ENCODE measurements around the gene PTGDS.

Gene PTGDS

GRCh38 chr9:137016436-137016835, 39.1 kb downstream of the PTGDS start:
- in situ Hi-C loops (cut with MboI; ENCODE audit: low pct_unique_long_range_greater_than_20kb, low sequenced_read_pairs), result no loop called here
- DNase-seq, result no peak

- no peak for DNase-seq
- in situ Hi-C loops (cut with MboI; ENCODE audit: low pct_unique_long_range_greater_than_20kb, low sequenced_read_pairs), result no loop called here
Measured at GRCh38 chr9:137017071-137017470, 39.8 kb downstream of the PTGDS start.

GRCh38 chr9:137017791-137018497, 40.6 kb downstream of the PTGDS start:
- DNase-seq, result no peak
- in situ Hi-C loops (cut with MboI; ENCODE audit: low pct_unique_long_range_greater_than_20kb, low sequenced_read_pairs), result no loop called here

DNA sequence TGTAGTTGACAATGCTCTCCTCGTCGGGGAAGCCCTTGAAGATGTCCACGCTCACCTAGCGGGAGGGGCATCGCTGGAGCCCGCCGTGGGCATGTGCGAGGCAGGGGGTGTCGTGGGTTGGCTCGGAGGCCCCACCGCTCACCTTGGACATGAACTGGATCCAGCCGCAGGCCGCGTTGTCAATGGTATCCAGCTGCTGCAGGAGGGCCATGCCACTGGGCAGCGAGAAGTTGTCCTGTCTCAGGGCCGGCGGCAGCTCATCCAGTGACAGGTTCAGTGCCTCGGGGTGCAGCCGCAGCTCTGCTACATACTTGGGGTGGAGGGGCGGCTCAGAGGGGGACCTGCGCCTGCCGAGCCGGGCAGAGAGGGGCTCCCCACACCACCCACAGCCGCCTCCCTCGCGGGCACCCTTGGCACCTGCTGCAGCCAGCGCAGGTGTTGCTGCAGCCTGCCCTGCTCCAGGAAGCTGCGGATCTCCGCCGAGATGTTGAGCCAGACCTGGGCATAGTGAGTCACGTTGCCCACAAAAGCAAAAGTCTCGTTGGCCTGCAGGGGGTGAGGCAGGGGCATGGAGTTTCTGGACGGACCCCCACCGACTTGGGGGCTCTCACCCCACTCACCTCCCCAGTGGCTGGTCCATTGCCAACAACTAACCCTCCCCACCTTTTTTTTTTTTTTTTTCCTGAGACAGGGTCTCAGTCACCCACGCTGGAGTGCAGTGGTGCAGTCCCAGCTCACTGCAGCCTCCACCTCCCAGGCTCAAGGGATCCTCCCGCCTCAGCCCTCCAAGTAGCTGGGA, 41.7 kb downstream of the PTGDS start:
- in situ Hi-C loops (cut with MboI; ENCODE audit: low pct_unique_long_range_greater_than_20kb, low sequenced_read_pairs), result no loop called here
- no peak for DNase-seq

DNA sequence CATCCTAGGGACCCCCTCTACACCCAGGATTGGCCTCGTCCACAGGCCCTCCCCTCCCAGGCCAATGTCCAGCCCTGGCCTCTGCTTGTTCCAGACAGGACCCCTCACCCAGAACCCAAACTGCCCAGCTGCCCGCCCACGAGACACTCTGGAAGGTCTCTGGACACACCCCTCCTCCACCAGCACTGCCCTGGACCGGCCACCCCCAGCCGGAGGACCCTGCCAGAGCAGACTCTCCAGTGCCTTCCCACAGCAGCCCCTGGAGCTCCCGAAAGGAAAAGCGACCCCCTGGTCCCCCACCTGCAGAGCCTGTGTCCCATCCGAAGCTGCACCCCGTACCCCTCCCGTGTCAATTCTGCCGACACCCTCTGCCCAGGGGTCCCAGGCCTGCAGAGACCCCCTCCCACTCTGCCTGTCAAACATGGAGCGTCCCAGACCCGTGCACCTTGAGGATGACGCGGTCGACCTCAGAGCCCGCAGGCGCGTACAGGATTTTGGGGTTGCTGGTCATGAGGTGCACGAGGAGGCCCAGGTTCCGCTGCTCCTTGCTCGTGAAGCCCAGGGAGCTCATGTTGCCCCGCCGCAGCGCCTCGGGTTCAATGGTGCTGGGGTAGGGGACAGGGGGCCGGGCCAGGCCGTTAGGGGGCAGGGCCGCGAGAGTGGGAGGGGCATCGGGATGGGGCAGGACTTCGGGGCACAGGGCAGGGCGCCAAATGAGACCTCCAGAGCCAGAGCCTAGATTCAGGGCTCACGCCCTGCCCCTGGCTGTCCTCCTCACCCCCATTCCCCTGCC, 42.8 kb downstream of the PTGDS start:
- DNase-seq, result no peak
- in situ Hi-C loops (cut with MboI; ENCODE audit: low pct_unique_long_range_greater_than_20kb, low sequenced_read_pairs), result no loop called here

GRCh38 chr9:137020771-137021567, 43.7 kb downstream of the PTGDS start:
- no peak for DNase-seq
- in situ Hi-C loops (cut with MboI; ENCODE audit: low pct_unique_long_range_greater_than_20kb, low sequenced_read_pairs), result no loop called here

- in situ Hi-C loops (cut with MboI; ENCODE audit: low pct_unique_long_range_greater_than_20kb, low sequenced_read_pairs), result no loop called here
- no peak for DNase-seq
Measured at GRCh38 chr9:137021568-137021978, 44.3 kb downstream of the PTGDS start.

GRCh38 chr9:137021979-137022661, 44.8 kb downstream of the PTGDS start:
- peak; percentile 63 for DNase-seq
- in situ Hi-C loops (cut with MboI; ENCODE audit: low pct_unique_long_range_greater_than_20kb, low sequenced_read_pairs), result no loop called here

GRCh38 chr9:137022662-137023008, 45.3 kb downstream of the PTGDS start:
- in situ Hi-C loops (cut with MboI; ENCODE audit: low pct_unique_long_range_greater_than_20kb, low sequenced_read_pairs), result no loop called here
- DNase-seq, result no peak

GRCh38 chr9:137023157-137023556, 45.9 kb downstream of the PTGDS start:
- in situ Hi-C loops (cut with MboI; ENCODE audit: low pct_unique_long_range_greater_than_20kb, low sequenced_read_pairs), result no loop called here
- no peak for DNase-seq

DNA sequence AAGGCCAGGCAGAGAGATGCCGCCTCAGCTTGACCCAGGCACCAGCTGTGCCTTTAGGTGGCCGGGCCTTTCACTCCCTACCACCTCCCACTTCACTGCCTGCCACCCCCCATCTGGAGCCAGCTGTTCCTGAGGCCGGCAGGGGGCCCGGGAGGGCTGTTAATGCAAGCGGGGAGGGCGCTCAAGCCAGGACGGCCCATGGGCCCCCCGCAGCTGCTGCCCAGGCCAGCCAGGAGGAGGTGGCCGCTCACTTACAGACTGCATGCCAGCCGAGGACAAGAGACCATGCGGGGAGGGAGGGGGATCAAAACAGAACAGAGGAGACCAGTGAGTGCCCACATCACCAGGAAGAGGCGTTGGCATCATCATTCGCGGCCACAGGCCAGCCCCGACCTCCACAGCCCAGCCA, 46.3 kb downstream of the PTGDS start:
- in situ Hi-C loops (cut with MboI; ENCODE audit: low pct_unique_long_range_greater_than_20kb, low sequenced_read_pairs), result no loop called here
- no peak for DNase-seq

DNA sequence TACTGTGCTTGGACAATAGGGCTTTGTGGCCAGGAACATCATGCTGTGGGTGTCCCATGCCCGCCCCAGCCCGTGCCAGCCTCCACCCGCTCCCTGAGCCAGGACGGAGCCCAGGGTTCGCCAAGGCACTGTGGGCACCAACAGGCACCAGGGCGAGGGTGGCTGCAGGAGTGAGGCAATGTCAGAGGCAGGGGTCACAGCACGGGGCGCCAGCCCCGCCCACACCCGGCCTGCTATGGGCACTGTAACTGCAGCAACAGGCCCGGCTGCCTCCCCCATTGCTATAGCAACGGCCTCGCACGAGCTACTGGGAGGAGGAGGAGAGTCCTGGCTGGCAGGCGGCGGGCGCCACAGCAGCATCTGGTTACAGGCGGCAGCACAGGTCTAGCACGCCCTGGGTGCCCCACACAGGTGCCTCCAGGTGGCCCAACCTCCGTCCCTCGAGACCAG, 48.2 kb downstream of the PTGDS start:
- DNase-seq, result no peak
- in situ Hi-C loops (cut with MboI; ENCODE audit: low pct_unique_long_range_greater_than_20kb, low sequenced_read_pairs), result no loop called here

DNA sequence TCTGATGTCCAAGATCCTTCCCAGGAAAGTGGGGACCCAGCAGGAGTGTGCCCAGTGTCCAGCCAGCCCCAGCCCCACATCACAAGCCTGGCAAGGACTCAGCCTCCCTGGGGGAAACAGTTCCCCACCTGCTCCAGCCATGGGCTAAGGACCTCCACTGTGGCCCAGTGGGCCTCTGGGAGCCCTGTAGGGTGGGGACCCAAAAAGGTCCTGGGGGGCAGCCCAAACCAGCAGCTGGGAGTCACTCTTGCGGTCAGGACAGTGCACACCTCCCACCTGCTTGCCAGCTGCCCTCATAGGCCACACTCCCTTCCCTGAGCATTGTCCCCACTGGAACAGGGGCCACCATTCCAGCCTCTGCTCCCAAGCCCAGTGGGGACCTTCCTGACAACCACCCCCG, 49.1 kb downstream of the PTGDS start:
- no peak for DNase-seq
- in situ Hi-C loops (cut with MboI; ENCODE audit: low pct_unique_long_range_greater_than_20kb, low sequenced_read_pairs), result no loop called here

- DNase-seq, result no peak
- in situ Hi-C loops (cut with MboI; ENCODE audit: low pct_unique_long_range_greater_than_20kb, low sequenced_read_pairs), result no loop called here
Measured at GRCh38 chr9:137026828-137027227, 49.5 kb downstream of the PTGDS start.

- DNase-seq, result no peak
- in situ Hi-C loops (cut with MboI; ENCODE audit: low pct_unique_long_range_greater_than_20kb, low sequenced_read_pairs), result no loop called here
Measured at GRCh38 chr9:137027369-137028262, 50.3 kb downstream of the PTGDS start, which contains the start of gene ABCA2. ABCA2 (minus strand) TSS chr9:137028237; CDS start chr9:137028140, 97 bp downstream.

DNA sequence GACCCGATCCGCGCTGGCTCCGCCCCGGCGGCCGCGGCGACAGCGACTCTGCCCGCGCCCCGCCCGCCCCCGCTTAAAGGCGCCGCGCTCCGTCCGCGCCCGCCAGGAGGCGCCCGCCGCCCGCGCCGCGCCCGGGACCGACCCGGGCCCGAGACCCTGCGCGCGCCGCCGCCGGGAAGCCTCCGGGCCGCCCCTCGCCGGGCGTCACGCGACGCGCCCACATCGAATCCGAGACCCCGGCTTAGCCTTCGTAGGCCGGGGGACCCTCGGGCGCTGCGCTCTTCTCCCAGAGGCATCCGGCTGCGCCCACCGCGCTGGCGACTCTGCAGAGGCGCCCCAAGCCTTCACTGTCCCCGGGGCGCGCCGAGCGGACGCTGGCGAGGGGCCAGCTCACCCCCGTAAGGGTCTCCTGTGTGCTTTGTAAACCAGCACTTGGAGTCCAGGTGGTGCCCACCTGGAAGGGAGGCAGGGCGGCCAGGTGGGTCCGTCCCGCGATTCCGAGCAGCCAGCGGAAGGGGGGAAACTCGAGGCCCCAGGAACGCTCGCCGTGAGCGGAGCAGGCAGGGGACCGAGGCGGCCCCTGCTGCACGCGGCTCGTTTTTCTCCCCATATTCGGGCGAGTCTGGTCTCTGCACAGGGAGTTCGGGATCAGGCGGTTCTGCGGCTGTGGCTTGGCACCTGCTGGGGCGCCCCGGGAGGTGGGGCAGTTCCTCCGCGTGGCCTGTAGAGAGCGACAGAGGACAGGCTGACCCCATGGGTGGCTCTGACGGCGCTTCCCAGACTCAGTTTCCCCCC, 51.2 kb downstream of the PTGDS start:
- in situ Hi-C loops (cut with MboI; ENCODE audit: low pct_unique_long_range_greater_than_20kb, low sequenced_read_pairs), result no loop called here
- DNase-seq, result peak; percentile 77

Measured in KBM-7 (cell line).